ENCODE data around the gene FEM1B.

DNA sequence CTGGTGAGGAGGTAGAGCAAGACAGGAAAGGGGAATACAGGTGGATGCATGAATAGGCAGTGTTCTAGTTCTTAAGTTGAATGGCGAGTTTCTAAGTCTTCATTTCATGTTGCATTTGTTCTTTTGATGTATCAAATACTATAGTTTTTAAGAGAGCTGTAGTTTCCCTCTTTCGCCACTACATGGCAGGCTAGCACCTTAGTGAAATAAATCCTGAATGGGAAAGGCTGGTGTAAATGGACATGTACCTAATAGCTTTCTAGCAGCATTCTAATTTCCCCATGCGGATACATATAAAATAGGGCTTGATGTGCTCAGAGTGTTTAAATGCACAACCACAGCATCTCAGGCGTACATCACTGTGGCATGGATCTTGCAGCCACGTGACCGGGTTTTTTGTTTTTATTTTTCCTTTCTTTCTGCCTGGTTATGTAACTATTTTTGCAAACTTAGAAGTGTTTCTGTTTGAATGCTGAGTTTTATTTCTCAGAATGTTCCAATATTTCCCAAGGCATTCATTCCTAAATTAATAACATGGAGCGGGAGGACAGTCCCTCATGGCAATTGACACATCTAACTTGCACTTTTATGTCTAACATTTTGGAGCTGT lies 24.5 kb upstream of the FEM1B start:
- TF ChIP-seq EZH2 (IDR thresholded peaks at IDR 0.05; ENCODE audit: low read length, missing control alignments): no peak
- TF ChIP-seq, protein P1, sequence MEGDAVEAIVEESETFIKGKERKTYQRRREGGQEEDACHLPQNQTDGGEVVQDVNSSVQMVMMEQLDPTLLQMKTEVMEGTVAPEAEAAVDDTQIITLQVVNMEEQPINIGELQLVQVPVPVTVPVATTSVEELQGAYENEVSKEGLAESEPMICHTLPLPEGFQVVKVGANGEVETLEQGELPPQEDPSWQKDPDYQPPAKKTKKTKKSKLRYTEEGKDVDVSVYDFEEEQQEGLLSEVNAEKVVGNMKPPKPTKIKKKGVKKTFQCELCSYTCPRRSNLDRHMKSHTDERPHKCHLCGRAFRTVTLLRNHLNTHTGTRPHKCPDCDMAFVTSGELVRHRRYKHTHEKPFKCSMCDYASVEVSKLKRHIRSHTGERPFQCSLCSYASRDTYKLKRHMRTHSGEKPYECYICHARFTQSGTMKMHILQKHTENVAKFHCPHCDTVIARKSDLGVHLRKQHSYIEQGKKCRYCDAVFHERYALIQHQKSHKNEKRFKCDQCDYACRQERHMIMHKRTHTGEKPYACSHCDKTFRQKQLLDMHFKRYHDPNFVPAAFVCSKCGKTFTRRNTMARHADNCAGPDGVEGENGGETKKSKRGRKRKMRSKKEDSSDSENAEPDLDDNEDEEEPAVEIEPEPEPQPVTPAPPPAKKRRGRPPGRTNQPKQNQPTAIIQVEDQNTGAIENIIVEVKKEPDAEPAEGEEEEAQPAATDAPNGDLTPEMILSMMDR (conservative IDR thresholded peaks at IDR 0.05 in 1 of 2, IDR thresholded peaks at IDR 0.05 in 1 of 2; ENCODE audit: low read depth in 1 of 2, low read length in 2 of 2): peak; percentile 79 to 93

Measured in fibroblast of lung (primary cell).